HG03159 (cell line): ENCODE results near the gene DHX34.
"Not testable (repeated sequence)": the region's sequence is repeated elsewhere in the genome, so short reads cannot be mapped to it uniquely, and the experiment has no call there.

Source experiments
- ATAC-seq: cut with Tn5 transposase; IDR thresholded peaks from one replicate; pipeline ENCODE4 v1.9.1; 2021; ENCODE audit warnings: mild to moderate bottlenecking, moderate library complexity; ENCODE audit not compliant: unreplicated experiment

The DHX34 gene

DNA sequence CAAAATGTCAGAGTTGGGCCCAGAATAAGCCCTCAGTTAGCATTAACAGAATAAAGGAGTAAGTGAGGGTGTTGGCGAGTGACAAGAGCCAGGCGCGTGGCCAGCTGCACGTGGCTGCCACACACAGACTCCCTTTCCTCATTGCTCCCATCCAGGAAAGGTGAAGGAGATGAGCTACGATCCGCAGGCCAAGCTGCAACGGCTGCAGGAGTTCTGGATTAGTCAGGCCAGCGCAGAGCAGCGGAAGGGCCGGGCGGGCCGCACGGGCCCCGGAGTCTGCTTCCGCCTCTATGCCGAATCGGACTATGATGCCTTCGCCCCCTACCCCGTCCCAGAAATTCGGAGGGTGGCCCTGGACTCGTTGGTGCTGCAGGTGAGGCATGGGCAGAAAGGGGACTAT, 13.2 kb downstream of the DHX34 start:
- no peak for ATAC-seq

DNA sequence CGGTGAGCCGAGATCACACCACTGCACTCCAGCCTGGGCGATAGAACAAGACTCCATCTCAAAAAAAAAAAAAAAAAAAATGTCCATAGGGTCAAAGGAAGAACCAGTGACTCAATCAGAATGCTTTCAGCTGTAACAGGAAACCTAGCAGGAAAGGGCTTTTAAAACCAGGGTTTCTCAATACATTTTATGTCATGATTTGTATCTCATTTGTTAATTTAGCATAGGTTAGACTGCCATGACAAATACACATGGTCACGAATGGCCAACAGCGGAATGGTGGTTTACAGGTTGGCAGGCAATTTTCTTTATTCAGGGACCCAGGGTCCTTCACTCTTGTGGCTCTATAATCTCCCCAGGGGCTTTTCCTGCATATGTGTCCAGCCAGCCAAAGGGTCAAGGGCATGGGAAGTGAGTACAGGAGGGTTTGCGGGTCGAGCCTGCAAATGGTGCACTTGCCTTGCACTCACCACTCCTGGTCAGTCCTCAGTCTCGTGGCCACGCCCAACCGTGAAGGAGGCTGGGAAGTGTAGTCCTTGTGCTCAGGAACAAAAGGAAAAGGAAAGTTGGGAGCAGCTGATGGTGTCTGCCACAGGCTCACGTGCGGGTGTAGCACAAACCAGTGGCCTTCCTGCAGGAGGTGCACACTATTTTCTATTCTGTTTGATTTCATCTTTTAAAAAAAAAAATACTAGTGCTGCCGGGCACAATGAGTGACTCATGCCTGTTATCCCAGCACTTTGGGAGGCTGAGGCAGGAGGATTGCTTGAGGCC, 14.8 kb downstream of the DHX34 start:
- no peak for ATAC-seq

DNA sequence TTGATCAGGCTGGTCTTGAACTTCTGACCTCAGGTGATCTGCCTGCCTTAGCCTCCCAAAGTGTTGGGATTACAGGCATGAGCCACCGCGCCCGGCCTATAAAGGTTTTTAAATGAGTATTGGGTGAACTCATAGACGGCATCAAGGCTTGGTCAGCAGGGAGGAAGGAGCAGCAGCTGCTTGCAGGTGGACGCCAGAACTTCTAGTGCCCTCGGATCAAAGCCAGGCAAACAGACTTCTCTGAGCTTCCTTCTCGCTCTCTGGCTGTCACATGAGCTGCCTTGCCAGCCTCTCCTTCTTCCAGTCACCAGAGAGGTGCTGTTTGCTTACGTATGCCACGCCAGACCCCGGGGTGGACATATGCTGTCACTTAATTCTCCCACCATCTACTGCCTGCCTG, 16.3 kb downstream of the DHX34 start:
- not testable (repeated sequence) for ATAC-seq

- ATAC-seq: no peak
These were observed 21.0 kb downstream of the DHX34 start for GRCh38 chr19:47370045-47370611.

DNA sequence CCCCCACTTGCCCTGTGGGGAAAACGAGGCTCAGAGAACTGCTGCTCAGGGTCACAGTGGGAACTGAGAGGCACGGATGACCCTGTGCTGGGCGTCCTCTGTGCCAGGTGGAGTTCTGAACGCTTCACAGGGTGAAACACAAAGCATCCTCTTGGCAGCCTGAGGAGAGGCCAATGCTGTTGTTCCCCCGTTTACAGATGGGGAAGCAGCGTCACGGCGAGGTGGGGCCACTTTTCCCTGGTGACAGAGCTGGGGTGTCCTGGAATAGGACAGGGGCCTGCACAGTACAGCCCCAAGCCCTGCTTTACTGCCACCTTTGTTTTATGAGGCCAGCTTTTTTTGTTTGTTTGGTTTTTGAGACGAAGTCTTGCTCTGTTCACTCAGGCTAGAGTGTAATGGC, 22.1 kb downstream of the DHX34 start:
- ATAC-seq: no peak

- no peak for ATAC-seq
These were observed 23.5 kb downstream of the DHX34 start for GRCh38 chr19:47372603-47373002.

DNA sequence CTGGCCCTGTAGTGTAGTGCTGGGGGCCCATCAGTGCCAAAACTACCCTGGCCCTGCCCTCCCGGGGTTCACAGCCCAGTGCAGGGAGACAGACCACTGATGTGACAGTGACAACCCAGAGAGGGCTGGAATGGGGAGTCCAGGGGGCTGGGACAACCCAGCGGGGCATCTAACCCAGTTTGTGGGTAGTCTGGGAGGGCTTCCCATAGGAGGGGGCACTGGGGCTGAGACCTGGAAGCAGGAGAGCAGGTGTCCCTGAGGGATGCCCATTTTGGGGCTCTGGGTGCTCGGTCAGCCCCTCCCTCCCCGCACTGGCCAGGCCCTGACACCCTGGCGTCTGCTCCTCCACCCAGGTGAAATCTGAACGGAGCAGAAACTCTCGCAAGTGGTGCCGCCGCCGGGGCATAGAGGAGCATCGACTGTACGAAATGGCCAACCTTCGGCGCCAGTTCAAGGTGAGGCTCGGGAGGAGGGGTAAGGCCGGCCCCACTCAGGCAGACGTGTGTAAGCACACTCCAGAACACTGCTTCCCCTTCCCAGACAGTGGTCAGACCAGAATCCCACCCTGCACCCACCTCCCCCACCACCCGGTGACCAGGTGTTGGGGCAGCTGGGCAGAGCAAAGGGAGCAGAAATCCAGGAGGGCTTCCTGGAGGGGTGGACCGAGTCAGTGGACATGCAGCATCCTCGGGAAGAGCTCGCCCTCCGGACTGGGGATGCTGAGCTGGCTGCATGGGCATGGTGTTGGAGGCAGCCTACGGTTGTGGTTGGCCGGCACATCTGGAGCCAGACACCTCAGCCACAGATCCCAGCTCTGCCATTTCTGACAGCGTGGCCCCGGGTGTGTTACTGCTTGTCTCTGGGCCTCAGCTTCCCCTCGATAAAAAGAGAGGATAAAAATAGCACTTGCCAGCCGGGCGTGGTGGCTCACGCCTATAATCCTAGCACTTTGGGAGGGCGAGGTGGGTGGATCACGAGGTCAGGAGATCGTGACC, 24.4 kb downstream of the DHX34 start:
- no peak for ATAC-seq

DNA sequence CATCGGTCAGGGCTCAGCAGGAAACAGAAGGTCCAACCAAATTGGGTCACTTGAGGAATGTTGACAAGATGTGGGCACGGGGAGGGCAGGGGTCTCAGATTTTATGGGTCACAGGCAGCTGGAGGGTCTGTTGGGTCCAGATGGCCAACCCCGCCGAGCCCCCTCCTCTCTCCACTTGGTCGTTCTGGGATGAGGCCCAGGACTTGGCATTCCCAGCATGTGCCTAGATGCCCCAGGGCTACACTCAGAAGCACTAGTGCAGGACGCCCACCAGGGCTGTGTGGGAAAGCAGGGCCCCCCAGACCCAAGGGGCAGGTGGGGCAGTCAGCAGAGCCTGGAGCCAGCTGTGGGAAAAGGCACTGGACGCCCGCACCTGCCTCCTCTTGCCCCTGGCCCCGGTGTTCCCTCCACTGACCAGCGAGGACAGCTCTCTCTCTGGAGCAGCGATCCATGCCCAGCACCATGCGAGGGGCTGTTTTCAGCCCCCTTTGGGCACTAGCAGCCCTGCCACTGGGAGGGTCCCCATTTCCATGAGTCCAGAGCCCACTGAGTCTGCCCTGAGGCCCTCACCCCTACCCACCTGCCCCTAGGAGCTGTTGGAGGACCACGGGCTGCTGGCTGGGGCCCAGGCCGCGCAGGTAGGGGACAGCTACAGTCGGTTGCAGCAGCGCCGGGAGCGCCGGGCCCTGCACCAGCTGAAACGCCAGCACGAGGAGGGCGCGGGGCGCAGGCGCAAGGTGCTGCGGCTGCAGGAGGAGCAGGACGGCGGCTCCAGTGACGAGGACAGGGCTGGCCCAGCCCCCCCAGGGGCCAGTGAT, 26.0 kb downstream of the DHX34 start:
- ATAC-seq: no peak

DNA sequence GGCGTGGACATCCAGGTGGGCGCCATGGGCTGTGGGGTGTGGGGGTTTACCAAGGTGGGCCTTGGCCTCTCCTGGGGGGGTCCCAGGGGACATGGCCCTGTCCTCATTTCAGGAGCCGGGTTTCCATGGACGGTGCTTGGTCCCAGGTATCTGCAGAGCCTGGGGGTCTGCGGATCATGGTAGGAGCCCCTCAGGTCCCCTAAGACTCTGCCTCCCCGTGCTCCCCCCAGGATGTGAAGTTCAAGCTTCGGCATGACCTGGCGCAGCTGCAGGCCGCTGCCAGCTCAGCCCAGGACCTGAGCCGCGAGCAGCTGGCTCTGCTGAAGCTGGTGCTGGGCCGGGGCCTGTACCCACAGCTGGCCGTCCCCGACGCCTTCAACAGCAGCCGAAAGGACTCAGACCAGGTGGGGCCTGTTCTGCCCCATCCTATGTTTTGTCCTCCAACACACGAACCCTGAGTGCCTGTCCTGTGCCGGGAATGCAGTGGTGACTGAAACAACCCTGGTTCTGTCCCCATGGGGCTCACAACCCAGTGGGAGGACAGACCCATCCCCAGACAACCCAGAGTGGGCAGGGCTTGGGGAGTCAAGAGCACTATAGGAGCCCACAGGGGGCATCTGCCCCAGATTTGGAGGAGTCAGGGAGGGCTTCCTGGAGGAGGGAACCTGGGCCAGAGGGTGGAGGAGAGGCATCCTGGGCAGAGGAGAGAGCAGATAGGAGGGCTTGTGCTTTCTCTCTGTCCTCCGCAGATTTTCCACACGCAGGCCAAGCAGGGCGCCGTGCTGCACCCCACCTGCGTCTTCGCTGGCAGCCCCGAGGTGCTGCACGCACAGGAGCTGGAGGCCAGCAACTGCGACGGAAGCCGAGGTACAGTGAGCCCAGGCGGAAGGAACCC, 26.8 kb downstream of the DHX34 start:
- ATAC-seq: no peak

DNA sequence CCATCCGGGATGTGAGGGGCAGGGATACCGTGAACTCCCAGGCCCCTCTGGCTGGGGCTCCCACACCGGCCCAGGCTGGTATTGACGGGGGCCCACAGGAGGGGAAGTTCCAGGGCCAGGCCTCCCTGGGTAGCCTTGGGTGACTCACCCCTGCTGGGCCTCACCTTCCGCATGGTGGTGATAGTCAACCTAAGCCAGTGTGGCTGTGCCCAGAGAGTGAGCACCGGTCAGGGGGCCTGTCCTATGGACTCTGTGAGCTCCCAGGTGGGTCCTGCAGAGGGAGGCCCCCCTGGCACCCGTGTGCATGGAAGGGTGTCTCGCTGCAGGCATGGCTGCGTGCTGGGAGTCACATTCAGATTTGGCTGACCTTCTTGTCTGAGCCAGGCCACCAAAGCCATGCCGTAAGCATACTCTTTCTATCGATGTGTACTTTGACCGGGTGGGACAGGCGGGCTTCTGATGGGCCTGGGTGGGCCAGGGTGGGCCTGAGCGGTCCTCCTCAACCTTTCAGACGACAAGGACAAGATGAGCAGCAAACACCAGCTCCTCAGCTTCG, 27.6 kb downstream of the DHX34 start:
- ATAC-seq: no peak

GRCh38 chr19:47377208-47377701, 28.1 kb downstream of the DHX34 start:
- ATAC-seq: no peak

GRCh38 chr19:47377801-47378200, 28.7 kb downstream of the DHX34 start:
- no peak for ATAC-seq

DNA sequence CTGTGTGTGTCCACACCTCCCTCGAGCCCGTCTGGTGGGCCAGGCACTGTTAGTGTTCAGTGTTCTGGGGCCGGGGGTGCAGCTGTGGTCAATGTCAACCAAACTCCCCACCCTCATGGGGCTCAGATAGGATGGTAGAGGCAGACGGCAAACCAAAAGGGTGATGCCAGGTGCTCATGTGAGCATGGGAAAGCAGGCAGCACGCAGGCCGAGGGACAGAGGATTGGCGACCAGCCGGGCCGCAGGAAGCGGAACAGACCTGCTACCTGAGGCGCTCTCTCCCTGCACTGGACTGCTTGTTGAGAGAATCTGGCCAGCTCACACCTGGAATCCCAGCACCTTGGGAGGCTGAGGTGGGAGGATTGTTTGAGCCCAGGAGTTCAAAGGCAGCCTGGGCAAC, 29.1 kb downstream of the DHX34 start:
- no peak for ATAC-seq

GRCh38 chr19:47379381-47379938, 30.3 kb downstream of the DHX34 start:
- no peak for ATAC-seq

- ATAC-seq: no peak
These were observed 31.4 kb downstream of the DHX34 start for GRCh38 chr19:47380559-47380958.

DNA sequence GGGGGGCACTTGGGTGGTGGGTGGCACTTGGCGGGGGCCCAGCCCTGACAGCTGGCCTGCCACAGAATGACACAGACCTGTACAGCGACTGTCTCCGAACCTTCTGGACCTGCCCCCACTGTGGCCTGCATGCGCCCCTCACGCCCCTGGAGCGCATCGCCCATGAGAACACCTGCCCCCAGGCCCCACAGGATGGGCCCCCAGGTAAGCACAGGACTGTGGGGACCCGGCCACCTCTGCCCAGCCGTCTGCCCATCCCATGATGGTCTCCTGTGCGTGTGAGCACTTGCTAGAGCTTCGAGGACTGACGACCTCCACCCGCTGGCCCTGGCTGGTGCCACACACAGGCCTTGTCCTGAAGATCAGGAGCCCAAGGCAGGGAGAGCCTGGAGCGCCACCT, 32.0 kb downstream of the DHX34 start:
- no peak for ATAC-seq

- no peak for ATAC-seq
These were observed 32.7 kb downstream of the DHX34 start for GRCh38 chr19:47381653-47382279.

DNA sequence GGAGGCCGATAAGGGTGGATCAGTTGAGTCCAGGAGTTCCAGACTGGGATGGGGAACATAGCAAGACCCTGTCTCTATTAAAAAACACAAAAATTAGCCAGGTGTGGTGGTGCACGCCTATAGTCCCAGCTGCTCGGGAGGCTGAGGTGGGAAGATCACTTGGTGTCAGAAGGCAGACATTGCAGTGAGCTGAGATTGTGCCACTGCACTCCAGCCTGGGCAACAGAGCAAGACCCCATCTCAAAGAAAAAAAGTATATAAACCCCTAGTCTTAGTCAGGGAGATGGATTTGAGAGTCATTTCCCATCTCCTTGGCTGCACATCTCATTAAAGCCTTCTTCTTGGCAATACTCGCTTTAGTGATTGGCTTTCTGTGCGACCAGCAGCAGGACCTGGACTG, 34.8 kb downstream of the DHX34 start:
- not testable (repeated sequence) for ATAC-seq
